SH-SY5Y (cell line): ENCODE results near the gene C6orf132.

ENCODE experiments used
- GATA2 ChIP-seq: IDR thresholded peaks from 2 replicates; pipeline ENCODE4 v1.6.1; 2011; ENCODE audit warnings: mild to moderate bottlenecking, low read depth, low read length
- GATA3 ChIP-seq: IDR thresholded peaks from 2 replicates; pipeline ENCODE4 v1.6.1; 2011; ENCODE audit warnings: low read depth, mild to moderate bottlenecking, low read length, moderate library complexity

The C6orf132 gene

DNA sequence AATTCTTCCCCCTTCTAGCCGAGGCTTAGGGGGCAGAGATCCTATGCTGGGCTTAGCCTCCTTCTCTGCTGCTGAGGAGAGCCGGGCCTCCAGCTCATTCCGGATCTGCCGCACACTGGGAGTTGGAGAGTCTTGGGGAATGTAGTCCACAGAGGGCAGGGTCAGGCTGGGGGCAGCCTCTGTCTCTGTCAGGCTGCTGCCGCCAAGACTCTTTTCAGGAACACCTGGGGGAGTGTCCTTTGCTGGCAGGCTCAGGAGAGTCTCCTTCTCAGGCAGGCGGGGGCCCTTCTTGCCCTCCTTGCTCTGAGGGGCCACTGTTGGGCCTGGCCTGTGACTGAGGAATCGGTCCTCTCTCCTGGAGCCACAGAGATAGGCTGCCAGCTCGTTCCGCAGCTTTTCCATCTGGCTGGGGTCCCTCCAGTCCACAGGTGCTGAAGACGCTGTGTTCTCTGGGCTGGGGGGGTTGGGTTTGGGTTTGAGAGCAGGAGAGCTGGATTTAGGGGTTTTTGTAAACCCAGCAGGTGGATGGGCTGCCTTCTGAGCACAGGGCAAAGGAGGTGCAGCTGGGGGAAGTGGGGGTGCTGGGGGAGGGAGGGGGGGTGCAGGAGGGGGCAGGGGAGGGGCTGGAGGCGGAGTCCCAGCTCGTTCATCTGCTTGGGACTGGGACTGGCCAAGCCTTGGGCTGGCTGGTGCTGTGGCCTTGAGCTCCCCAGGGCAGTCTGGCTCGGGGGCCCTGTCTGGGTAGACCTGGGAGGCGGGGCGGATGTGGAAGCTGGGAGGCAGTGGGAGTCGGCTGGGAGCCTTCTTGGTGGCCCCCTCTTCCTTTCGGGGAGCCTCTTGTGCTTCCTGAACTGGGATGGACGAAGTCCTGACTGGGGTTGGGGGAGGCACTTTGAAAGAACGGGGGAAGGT, 36.1 kb downstream of the C6orf132 start:
- TF ChIP-seq GATA2 (no peak), GATA3 (no peak)

GRCh38 chr6:42105709-42106108, 36.7 kb downstream of the C6orf132 start:
- TF ChIP-seq GATA3 (no peak), GATA2 (no peak)

- TF ChIP-seq GATA2 (no peak), GATA3 (no peak)
Measured at GRCh38 chr6:42105156-42105648, 37.2 kb downstream of the C6orf132 start.

DNA sequence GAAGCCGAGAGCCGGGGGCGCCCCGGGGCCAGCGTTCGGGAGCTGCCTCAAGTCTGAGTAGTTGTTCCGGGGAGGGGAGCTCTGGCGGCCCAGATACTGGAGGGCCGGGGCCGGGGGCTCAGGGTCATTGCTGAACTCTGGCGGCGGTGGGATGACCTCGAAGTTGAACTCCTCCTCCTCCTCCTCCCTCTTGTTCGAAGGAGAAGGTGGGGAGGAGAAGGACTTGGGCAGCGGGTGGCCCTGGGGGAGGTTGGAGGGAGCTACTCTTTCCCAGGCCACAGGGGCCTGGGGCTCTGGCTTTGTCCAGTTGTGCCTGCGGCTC, 37.7 kb downstream of the C6orf132 start:
- TF ChIP-seq GATA2 (no peak), GATA3 (no peak)

DNA sequence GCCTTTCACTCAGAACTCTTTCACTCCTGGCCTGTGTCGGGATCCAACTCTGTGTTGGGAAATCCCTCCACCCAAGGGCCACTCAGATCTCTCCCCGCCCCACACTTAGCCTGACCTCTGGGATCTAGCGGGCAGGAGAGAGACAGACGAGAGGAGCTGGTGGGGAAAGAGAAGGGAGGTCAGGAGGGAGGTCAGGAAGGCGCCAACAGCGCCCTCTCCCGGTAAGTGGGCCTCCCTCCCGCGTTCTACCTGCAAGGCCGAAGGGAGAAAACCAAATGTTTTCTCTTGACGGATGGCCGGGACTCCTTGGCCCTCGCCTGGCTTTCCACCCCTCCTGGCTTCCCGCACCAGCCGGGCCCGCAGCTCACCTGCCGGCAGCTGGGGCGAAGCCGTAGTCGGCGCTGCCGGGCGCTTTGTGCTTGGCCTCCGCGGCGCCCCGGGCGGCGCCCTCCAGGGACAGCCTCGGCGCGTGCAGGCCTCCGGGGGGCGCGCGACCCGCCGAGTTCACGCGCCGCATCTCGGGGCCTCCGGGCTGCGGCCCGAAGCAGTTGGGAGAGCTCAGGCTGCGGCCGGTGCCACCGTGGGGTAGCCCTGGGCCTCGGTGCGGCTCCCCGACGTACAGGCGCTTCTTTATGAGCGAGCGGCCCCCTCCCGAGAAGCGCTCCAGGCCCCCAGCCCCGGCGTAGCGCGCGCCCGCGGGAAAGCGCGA, 38.2 kb downstream of the C6orf132 start:
- no peak for TF ChIP-seq GATA2
- TF ChIP-seq GATA3 = no peak

- TF ChIP-seq GATA3 = no peak
- TF ChIP-seq GATA2 = no peak
Measured at GRCh38 chr6:42103753-42104094, 38.7 kb downstream of the C6orf132 start.

DNA sequence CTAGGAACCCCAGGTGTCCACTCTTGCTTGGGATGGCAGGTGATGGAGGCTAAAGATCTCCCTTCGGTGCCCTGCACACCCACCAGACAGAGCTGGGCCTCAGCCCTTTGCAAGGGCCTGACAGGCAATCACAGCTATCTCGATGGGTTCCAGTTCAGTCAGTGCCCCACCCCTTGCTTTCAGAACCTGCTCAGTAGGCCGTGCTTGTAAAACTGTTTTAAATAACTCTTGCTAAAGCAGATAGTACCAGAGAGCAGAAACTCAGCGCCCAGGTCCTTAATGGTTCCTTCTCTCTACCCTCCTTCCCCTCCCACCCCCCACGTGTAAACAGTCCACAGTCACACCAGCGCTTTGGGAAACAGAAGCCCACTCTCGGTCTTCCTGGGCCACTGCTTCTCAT, 39.2 kb downstream of the C6orf132 start:
- TF ChIP-seq GATA2 (no peak), GATA3 (no peak)

- TF ChIP-seq GATA2 (no peak), GATA3 (no peak)
Measured at GRCh38 chr6:42101186-42101657, 41.2 kb downstream of the C6orf132 start.

- TF ChIP-seq GATA2 (no peak), GATA3 (no peak)
Measured at GRCh38 chr6:42100029-42100901, 42.2 kb downstream of the C6orf132 start.

DNA sequence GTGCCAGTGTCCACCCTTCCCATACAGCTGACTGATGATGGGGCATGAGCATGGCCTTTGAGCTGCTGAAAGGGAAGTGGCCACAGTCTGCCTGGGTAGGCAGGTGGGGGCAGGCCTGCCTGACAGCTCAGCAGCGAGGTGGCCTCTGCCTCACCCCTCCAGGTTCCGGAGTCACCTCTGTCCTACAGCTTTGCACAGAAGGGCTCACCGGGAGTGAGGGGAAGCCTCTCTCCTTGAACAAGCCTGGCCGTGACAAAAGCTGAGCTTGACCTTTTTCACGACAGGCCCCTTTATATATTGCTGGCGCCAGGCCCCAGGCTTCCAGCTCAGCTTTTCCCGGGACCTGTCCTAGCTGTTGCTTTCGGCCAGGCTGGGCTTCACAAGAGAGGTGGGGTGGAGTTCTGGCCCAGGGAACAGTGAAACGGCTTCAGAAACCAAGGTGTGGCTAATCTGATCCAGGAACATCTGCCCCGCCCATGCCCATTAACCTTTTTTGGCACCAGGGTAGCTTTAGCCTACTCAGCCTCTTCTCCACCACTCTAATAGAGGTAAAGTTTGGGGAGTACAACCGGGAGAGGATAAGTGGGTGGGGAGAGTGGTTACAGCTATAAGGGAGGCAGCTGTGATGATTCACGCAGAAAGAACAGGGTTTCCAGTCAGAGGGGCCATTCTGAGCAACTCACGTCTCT, 42.9 kb downstream of the C6orf132 start:
- TF ChIP-seq GATA2 = no peak
- TF ChIP-seq GATA3 = no peak

DNA sequence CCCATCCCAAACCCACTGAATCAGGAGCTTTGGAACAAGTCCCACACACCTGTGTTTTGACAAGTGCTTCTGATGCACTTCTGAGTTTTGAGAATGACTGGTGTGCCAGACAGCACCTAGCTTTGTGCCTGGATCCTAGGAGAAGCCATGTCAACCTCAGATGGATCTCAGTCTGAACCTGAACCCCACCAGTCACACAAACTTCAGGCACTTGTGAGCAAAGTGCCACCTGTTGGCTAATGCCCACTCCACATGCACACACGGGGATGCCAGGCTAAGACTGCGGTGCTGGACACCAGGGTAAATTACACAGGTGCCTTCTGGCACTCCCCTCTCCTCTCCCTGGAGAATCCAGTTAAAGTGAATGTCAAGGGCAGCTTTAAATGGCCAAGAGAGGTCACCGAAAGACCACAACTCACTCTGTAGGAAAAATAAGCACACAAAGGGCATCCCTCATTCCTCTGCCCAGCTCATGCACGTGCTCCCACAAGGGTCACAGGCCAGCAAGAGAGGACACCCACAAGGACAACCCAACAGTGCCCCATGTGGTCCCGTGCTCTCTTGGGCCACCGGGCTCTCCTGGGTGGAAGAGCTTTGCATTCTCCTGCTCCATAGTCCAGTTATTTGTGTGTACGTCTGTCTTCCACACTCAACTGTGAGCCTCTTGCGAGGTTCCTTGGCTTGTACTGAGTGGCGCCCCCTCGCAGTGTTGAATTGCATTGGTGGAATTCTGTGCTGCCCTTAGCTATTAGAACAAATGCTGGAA, 46.5 kb downstream of the C6orf132 start:
- TF ChIP-seq GATA2 = no peak
- no peak for TF ChIP-seq GATA3

GRCh38 chr6:42095094-42095493, 47.3 kb downstream of the C6orf132 start:
- TF ChIP-seq GATA2 = no peak
- no peak for TF ChIP-seq GATA3
